PC-3 (cell line): ENCODE measurements around the gene GPR42.

Source experiments
- CTCF ChIP-seq: fragments of 300-600 bp; sonication (generic); conservative IDR thresholded peaks from 2 replicates; pipeline ENCODE4 v1.5.1; 2017; ENCODE audit warnings: antibody characterized with exemption, low read depth, mild to moderate bottlenecking, low read length
- EZH2 ChIP-seq: fragments of 300-600 bp; sonication (generic); IDR thresholded peaks from one replicate; pipeline ENCODE4 v1.6.1; 2017; ENCODE audit warnings: antibody characterized with exemption, mild to moderate bottlenecking, low read length; ENCODE audit not compliant: unreplicated experiment
- EZH2phosphoT487 ChIP-seq: fragments of 300-600 bp; sonication (generic); IDR thresholded peaks from 2 replicates; pipeline ENCODE4 v1.6.1; 2018; ENCODE audit warnings: mild to moderate bottlenecking, antibody characterized with exemption, low read length, borderline replicate concordance

- TF ChIP-seq CTCF = no peak
- no peak for TF ChIP-seq EZH2
- no peak for TF ChIP-seq EZH2phosphoT487
These were observed 17.2 kb upstream of the GPR42 start for GRCh38 chr19:35353635-35354034.
